GM12872 (cell line): ENCODE measurements around the gene MRPL39.

Experiments used
- CTCF ChIP-seq: IDR thresholded peaks from 3 replicates; pipeline ENCODE4 v1.5.1; 2011; ENCODE audit warnings: low read depth, mild to moderate bottlenecking, low read length, moderate library complexity; ENCODE audit not compliant: insufficient read depth

Gene MRPL39

GRCh38 chr21:25573409-25574206, 33.7 kb downstream of the MRPL39 start:
- no peak for TF ChIP-seq CTCF

DNA sequence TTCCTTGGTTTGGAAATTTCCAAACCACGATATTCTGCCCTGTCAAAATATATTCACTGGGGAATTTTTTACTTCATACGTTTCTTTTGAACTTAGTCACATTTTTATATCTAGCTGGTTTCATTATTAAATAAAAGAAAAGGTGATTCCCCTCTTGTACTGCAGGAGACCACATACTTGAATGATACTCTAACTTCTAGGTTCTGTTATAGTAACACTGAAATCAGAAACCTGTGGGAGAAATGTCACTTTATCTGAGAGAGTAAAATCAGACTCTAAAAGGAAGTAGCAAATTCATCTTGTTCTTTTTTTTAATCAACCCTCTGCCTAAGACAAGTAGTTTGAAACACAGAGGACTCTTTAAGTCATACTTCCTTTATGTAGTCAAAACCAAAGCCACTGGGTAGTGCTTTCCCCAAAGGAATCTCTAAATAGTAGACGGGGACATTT, 34.4 kb downstream of the MRPL39 start:
- TF ChIP-seq CTCF = no peak

GRCh38 chr21:25571726-25572121, 35.6 kb downstream of the MRPL39 start:
- TF ChIP-seq CTCF = no peak

DNA sequence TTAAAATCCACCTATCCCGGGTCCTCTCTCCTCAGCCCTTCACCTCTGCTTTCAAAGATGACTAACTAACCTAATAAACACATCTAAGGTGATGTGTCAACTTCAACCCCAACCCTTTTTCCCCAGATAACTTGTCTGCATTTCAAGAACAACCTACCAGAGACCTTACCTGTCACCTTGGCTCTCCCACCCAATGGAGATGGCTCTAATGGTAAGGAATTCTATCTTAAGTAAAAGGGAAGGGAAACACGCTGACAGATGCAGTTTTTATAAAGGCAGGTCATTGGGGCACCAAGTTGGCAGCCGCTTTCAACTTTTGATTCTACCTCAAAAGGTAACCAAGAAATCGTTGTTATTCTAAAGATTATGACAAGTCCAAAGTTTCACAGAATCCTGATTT, 37.6 kb downstream of the MRPL39 start:
- TF ChIP-seq CTCF = no peak

GRCh38 chr21:25569084-25569483, 38.2 kb downstream of the MRPL39 start:
- TF ChIP-seq CTCF = no peak

DNA sequence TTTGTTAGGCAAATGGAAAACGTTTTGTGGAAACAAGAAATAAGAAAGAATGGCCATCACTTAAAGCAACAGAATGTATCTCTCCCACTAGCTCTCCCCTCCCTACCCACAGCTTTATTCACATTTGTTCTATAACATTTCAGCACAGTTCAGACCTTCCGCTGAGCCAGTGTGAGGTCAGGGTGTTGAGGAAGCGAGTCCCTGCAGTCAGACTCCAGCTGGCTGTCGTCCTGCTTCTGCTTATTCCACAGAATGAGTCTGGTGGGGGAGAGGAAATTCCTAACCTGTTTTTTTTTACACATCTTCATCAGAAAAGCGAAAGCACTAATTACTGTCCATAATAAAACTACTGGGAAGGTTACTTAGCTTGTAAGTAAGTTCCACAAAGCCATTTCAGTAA, 39.0 kb downstream of the MRPL39 start:
- TF ChIP-seq CTCF = no peak

- TF ChIP-seq CTCF = peak; percentile 41; the same call in 1 of the 3 replicates
Measured at GRCh38 chr21:25567472-25567871, 39.8 kb downstream of the MRPL39 start.
